ENCODE results near the gene BORCS8.

The BORCS8 gene

GRCh38 chr19:19238126-19238894 lies 46.4 kb upstream of the BORCS8 start:
- no peaks in the 10 kb centered on the region; the same call in 1 of the 2 replicates for H3K9me3 ChIP-seq (ENCODE audit: insufficient read depth, low read depth, low read length)
- H3K9me2 ChIP-seq (replicated peaks; ENCODE audit: low read depth, low read length), result no peaks in the 10 kb centered on the region
- no peaks in the 10 kb centered on the region for H3K4me1 ChIP-seq (ENCODE audit: insufficient read depth, low read length, poor library complexity, severe bottlenecking)
- no peaks in the 10 kb centered on the region for H3F3A ChIP-seq (ENCODE audit: low read depth)
- no peak overlapping the region for H2AFZ ChIP-seq (ENCODE audit: low read length)
- TF ChIP-seq EZH2phosphoT487 (IDR thresholded peaks at IDR 0.05; ENCODE audit: borderline replicate concordance), result no peak
- no peak for TF ChIP-seq CTCF (conservative IDR thresholded peaks at IDR 0.05; ENCODE audit: low read length)
- no peak overlapping the region for H3K9ac ChIP-seq (ENCODE audit: low read depth, low read length, poor library complexity, severe bottlenecking)
- no peak overlapping the region for H3K4me2 ChIP-seq (ENCODE audit: low read depth, low read length, poor library complexity, severe bottlenecking)
- H3K79me2 ChIP-seq (ENCODE audit: insufficient read depth, low read length), result no peaks in the 10 kb centered on the region
- no peaks in the 10 kb centered on the region for H3K36me3 ChIP-seq (ENCODE audit: insufficient read depth, low read length)
- H4K20me1 ChIP-seq (ENCODE audit: insufficient read depth, low read length, poor library complexity, severe bottlenecking), result no peaks in the 10 kb centered on the region
- no peak overlapping the region for H3K4me3 ChIP-seq (ENCODE audit: low read length, poor library complexity, severe bottlenecking)
- H3K27me3 ChIP-seq (ENCODE audit: insufficient read depth, low read length, poor library complexity, severe bottlenecking), result no peaks in the 10 kb centered on the region

- no peaks in the 10 kb centered on the region for H3K9me2 ChIP-seq (replicated peaks; ENCODE audit: low read depth, low read length)
- H3K4me1 ChIP-seq (ENCODE audit: insufficient read depth, low read length, poor library complexity, severe bottlenecking), result no peaks in the 10 kb centered on the region
- H2AFZ ChIP-seq (ENCODE audit: low read length), result no peak overlapping the region
- no peaks in the 10 kb centered on the region for H3F3A ChIP-seq (ENCODE audit: low read depth)
- H3K79me2 ChIP-seq (ENCODE audit: insufficient read depth, low read length), result no peaks in the 10 kb centered on the region
- no peaks in the 10 kb centered on the region for H3K27me3 ChIP-seq (ENCODE audit: insufficient read depth, low read length, poor library complexity, severe bottlenecking)
- no peaks in the 10 kb centered on the region for H3K36me3 ChIP-seq (ENCODE audit: insufficient read depth, low read length)
- no peak overlapping the region for H3K4me3 ChIP-seq (ENCODE audit: low read length, poor library complexity, severe bottlenecking)
- no peaks in the 10 kb centered on the region for H4K20me1 ChIP-seq (ENCODE audit: insufficient read depth, low read length, poor library complexity, severe bottlenecking)
- H3K4me2 ChIP-seq (ENCODE audit: low read depth, low read length, poor library complexity, severe bottlenecking), result no peak overlapping the region
- H3K9ac ChIP-seq (ENCODE audit: low read depth, low read length, poor library complexity, severe bottlenecking), result no peak overlapping the region
- no peaks in the 10 kb centered on the region; the same call in 1 of the 2 replicates for H3K9me3 ChIP-seq (ENCODE audit: insufficient read depth, low read depth, low read length)
- no peak for TF ChIP-seq EZH2phosphoT487 (IDR thresholded peaks at IDR 0.05; ENCODE audit: borderline replicate concordance)
- TF ChIP-seq CTCF (conservative IDR thresholded peaks at IDR 0.05; ENCODE audit: low read length), result no peak
Measured at GRCh38 chr19:19236173-19236572, 44.2 kb upstream of the BORCS8 start.

GRCh38 chr19:19234220-19234816 lies 42.4 kb upstream of the BORCS8 start:
- H3F3A ChIP-seq (ENCODE audit: low read depth), result no peaks in the 10 kb centered on the region
- H3K4me3 ChIP-seq (ENCODE audit: low read length, poor library complexity, severe bottlenecking), result no peak overlapping the region
- H3K27me3 ChIP-seq (ENCODE audit: insufficient read depth, low read length, poor library complexity, severe bottlenecking), result no peaks in the 10 kb centered on the region
- TF ChIP-seq CTCF (conservative IDR thresholded peaks at IDR 0.05; ENCODE audit: low read length) (no peak), EZH2phosphoT487 (IDR thresholded peaks at IDR 0.05; ENCODE audit: borderline replicate concordance) (no peak)
- H4K20me1 ChIP-seq (ENCODE audit: insufficient read depth, low read length, poor library complexity, severe bottlenecking), result no peaks in the 10 kb centered on the region
- H2AFZ ChIP-seq (ENCODE audit: low read length), result no peak overlapping the region
- no peak overlapping the region for H3K4me2 ChIP-seq (ENCODE audit: low read depth, low read length, poor library complexity, severe bottlenecking)
- no peaks in the 10 kb centered on the region for H3K4me1 ChIP-seq (ENCODE audit: insufficient read depth, low read length, poor library complexity, severe bottlenecking)
- H3K9ac ChIP-seq (ENCODE audit: low read depth, low read length, poor library complexity, severe bottlenecking), result no peak overlapping the region
- no peaks in the 10 kb centered on the region for H3K36me3 ChIP-seq (ENCODE audit: insufficient read depth, low read length)
- H3K9me3 ChIP-seq (ENCODE audit: insufficient read depth, low read depth, low read length), result no peaks in the 10 kb centered on the region; the same call in 1 of the 2 replicates
- H3K79me2 ChIP-seq (ENCODE audit: insufficient read depth, low read length), result no peaks in the 10 kb centered on the region
- no peaks in the 10 kb centered on the region for H3K9me2 ChIP-seq (replicated peaks; ENCODE audit: low read depth, low read length)
